HG03469 (cell line): ENCODE data around the gene DUOXA1.

Source experiments
- ATAC-seq: cut with Tn5 transposase; IDR thresholded peaks from one replicate; pipeline ENCODE4 v1.9.1; 2021; ENCODE audit warnings: mild to moderate bottlenecking, moderate library complexity, moderate number of reproducible peaks; ENCODE audit not compliant: unreplicated experiment

DUOXA1 gene

DNA sequence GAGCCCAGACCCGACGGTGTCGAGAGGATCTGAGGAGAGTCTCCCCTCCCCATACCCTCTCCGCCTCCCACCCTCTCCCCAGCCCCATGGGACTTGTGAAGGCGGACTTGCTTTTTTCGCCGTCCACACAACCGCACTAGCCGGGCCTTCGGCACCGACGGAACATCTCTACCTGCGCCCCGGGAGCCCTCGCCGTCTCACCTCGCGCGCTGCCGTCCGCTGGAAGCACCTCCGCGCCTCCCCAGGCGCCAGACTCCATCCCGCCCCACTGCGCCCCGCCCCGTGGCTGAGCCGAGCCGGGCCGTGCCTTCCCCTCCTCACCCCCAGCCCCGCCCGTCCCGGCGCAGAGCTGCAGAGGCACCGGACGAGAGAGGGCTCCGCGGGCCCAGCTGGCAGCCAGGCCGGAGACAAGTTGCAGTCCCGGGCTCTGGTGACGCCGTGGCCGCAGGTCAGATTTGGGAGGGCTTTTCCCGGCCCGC is at the start of gene DUOXA1, which contains the start of gene DUOX1:
DUOXA1 (minus strand) TSS at position 229 of the 479 bp plus-strand sequence. CDS start 6,865 bp downstream, outside the sequence.
DUOX1 (plus strand) TSS at position 344 of the 479 bp plus-strand sequence. CDS start 1,973 bp downstream, outside the sequence.
- ATAC-seq, result no peak

GRCh38 chr15:45177285-45177684 is 47.6 kb upstream of the DUOXA1 start:
- ATAC-seq, result no peak

DNA sequence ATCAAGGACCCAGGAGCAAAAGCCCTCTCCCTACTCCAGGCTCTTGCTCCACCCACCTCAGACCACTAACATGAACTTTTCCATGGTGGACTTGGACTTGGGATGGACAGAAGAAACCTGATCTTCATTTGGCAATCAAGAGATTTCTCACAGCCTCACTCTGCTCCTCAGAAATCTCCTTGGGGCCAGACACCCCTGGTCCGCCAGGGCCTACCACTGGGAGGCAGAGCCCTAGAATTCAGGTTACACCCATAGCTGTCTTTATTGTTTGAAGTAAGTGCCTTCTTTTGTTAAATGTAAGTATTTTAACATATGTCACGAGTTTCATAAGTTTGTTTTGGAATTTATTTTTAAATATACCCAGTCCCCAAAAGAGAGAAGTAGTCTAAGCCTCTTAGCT is 44.9 kb upstream of the DUOXA1 start:
- ATAC-seq, result no peak

DNA sequence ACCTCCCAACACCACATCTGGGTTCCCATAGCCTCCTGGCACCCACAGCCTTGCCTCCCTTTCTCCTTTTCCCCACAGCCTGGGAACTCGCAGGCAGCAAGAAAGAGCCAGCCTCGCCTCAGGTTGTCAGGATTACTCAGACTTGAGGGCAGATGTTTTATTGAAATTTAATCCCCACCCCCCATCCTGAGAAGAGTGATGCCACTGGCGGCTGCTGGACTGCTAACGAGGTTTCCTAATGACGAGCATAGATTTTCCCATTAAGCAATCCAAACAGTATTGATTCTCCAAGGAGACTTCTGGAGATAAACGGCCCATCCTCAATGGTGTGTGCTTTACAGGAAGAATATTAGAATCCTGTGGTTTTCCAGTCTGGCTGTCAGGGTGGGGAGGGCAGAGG is 44.4 kb upstream of the DUOXA1 start:
- no peak for ATAC-seq

- ATAC-seq, result no peak
Observed at GRCh38 chr15:45171912-45172311, 42.2 kb upstream of the DUOXA1 start.

GRCh38 chr15:45169608-45170480 is 40.2 kb upstream of the DUOXA1 start:
- ATAC-seq, result no peak

GRCh38 chr15:45168751-45169551 is 39.3 kb upstream of the DUOXA1 start:
- no peak for ATAC-seq

GRCh38 chr15:45168286-45168685 is 38.6 kb upstream of the DUOXA1 start:
- ATAC-seq, result no peak

DNA sequence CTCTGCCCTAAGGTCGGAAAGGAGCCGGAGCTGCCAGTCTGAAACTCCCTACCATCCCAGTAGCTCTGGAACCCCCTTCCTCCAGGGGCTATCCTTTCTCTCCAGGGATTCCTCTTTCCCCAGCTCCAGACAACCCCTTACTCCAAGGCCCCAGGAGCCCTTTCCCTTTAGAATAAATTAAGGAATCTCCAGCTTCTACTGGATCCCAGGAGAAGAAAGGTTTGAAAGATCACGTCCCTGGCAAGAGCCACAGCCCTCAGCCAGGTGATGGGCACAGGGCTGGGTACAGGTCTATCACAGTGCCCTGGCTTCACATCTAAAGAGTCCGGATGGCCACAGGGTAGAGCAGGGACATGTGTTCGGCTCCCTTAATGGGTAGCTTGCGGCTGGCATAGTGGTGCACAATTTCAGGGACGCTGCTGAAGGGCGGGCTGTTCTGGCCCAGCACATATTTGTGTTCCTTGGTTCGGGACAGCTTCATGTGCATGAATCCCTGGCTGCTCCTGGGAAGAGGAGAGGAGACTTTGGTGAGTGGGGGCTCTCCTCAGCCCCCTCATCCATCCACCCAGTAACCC is 38.0 kb upstream of the DUOXA1 start:
- ATAC-seq, result no peak

- peak; percentile 85 for ATAC-seq
Observed at GRCh38 chr15:45166834-45167630, 37.4 kb upstream of the DUOXA1 start.

DNA sequence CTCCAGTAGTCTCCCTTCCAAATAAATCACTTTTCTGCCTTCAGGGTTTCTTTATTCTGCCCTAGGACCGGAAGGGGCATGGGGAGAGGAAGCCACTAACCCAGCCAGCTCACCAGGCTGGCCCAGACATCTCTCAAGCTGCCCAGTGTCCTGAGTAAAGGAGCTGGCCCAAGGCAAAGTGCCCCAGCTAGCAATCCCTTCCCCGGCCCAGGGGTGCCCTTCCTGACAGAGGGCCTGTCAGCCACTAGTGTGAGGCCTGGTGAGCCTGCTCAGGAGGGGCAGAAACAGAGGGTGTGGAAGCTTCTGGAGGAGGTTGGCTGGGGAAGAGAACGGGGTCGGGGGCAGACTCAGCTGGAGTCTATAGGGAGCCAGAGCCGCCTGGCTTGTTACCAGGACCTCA is 35.9 kb upstream of the DUOXA1 start:
- no peak for ATAC-seq

DNA sequence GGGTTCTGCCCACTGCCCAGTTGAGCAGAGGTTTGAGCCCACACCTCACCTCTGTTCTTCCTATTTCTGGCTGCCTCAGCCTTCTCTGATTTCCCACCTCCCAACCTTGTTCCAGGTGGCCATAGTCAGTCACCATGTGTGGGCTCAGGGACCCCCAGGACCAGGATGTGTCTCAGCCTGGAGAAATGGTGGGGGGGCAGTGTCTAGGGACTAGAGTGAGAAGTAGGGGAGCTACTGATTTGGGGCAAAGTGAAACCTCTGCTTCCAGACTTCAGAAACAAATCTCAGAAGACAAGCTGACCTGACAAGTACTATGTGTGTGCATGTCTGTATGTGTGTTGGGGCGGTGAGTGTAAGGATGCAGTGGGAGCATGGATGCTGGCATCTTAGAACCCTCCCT is 35.2 kb upstream of the DUOXA1 start:
- no peak for ATAC-seq

- no peak for ATAC-seq
Observed at GRCh38 chr15:45163508-45163856, 33.8 kb upstream of the DUOXA1 start.

- ATAC-seq, result no peak
Observed at GRCh38 chr15:45162771-45163507, 33.3 kb upstream of the DUOXA1 start.

DNA sequence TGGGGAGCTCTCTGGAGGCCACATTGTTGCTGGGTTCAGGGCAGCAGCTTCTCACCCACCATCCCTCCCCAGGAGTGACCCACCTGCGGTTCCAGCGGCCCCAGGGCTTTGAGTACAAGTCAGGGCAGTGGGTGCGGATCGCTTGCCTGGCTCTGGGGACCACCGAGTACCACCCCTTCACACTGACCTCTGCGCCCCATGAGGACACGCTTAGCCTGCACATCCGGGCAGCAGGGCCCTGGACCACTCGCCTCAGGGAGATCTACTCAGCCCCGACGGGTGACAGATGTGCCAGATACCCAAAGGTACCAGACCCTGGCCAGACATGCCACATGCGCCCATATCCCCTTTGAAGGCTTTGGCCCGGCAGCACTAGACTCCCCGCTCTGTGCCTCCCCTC is 32.0 kb upstream of the DUOXA1 start:
- ATAC-seq, result no peak

GRCh38 chr15:45157974-45158373 is 28.3 kb upstream of the DUOXA1 start:
- no peak for ATAC-seq

- ATAC-seq, result no peak
Observed at GRCh38 chr15:45156744-45157455, 27.2 kb upstream of the DUOXA1 start.

DNA sequence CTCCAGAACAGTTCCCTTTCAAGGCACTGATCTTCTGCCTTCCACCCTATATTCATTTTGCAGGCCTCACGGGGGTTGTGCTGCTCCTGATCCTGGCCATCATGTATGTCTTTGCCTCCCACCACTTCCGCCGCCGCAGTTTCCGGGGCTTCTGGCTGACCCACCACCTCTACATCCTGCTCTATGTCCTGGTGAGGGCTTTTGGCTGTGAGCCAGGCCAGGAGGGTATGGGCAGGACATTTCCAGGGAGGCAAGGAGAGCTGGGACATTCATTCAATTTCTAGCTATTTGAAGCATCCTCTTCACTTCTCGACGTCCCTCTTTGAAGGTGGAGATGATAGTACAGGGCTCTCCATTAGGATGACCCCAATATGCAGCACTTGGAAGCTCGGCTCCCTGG is 26.1 kb upstream of the DUOXA1 start:
- no peak for ATAC-seq
